Testis (tissue), 2 donors: ENCODE data around the gene B3GNT3.

Source experiments
- POLR2A ChIP-seq: fragments of 450-650 bp; IDR thresholded peaks from one replicate; pipeline ENCODE4 v1.6.1; 2017; ENCODE audit warnings: antibody characterized with exemption, mild to moderate bottlenecking, moderate library complexity
- TF ChIP-seq, protein P1 (sequence below), 3 experiments: fragments of 450-650 bp in 2 of 3; fragments of 200-600 bp in 1 of 3; sonication (generic) in 1 of 3; IDR thresholded peaks; one replicate each; pipeline ENCODE4 v1.5.1; 2016 to 2019; ENCODE audit warnings: antibody characterized with exemption in 3 of 3, mild to moderate bottlenecking in 2 of 3, moderate library complexity in 1 of 3

DNA sequence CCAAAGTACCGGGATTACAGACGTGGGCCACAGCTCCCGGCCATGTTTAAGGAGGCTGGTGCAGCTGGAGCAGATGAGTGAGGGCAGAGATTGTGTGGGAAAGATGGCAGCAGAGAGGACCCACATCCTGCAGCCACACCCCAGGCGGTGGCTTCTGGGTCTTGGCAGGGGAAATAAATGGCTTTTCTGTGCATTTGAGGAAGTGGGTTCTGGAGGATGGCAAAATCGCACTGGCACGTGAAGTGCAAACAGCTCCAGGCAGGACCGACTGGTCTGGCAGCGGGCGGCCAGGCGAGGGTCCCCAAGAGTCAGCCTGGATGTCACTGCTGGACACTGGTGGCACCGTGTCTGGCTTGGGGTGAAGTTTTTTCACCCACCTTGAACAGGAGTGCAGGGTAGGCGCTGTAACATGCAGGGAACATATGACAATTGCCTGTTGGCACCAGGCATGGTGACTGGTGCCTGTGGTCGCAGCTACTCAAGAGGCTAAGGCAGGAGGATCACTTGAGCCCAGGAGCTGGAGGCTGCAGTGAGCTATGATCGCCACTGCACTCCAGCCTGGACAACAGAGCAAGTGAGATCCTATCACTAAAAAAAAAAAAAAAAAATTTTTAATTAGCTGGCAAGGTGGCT is 8.4 kb downstream of the B3GNT3 start:
- TF ChIP-seq, protein P1, sequence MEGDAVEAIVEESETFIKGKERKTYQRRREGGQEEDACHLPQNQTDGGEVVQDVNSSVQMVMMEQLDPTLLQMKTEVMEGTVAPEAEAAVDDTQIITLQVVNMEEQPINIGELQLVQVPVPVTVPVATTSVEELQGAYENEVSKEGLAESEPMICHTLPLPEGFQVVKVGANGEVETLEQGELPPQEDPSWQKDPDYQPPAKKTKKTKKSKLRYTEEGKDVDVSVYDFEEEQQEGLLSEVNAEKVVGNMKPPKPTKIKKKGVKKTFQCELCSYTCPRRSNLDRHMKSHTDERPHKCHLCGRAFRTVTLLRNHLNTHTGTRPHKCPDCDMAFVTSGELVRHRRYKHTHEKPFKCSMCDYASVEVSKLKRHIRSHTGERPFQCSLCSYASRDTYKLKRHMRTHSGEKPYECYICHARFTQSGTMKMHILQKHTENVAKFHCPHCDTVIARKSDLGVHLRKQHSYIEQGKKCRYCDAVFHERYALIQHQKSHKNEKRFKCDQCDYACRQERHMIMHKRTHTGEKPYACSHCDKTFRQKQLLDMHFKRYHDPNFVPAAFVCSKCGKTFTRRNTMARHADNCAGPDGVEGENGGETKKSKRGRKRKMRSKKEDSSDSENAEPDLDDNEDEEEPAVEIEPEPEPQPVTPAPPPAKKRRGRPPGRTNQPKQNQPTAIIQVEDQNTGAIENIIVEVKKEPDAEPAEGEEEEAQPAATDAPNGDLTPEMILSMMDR (IDR thresholded peaks at IDR 0.05): no peak
- TF ChIP-seq POLR2A: no peak
